ENCODE measurements around the gene MEN1.

The MEN1 gene

GRCh38 chr11:64843686-64844329, 33.5 kb upstream of the MEN1 start:
- no peak for TF ChIP-seq ARNTL (CRISPR knock-in tag; IDR thresholded peaks at IDR 0.05; ENCODE audit: borderline replicate concordance, low read depth)
- TF ChIP-seq OSR1 (CRISPR knock-in tag; IDR thresholded peaks at IDR 0.05), result no peak
- TF ChIP-seq ZNF70 (CRISPR knock-in tag; IDR thresholded peaks at IDR 0.05), result no peak
- no peak for TF ChIP-seq CSDC2 (CRISPR knock-in tag; IDR thresholded peaks at IDR 0.05)
- no peak for TF ChIP-seq CREB5 (CRISPR knock-in tag; IDR thresholded peaks at IDR 0.05; ENCODE audit: low read depth)
- no peak for TF ChIP-seq ISL1 (CRISPR knock-in tag; IDR thresholded peaks at IDR 0.05)
- no peak for TF ChIP-seq TSHZ2 (CRISPR knock-in tag; IDR thresholded peaks at IDR 0.05)
- TF ChIP-seq PPARA (CRISPR knock-in tag; IDR thresholded peaks at IDR 0.05; ENCODE audit: borderline replicate concordance), result no peak
- no peak for TF ChIP-seq GLIS3 (CRISPR knock-in tag; IDR thresholded peaks at IDR 0.05)
- TF ChIP-seq CSRNP3 (CRISPR knock-in tag; IDR thresholded peaks at IDR 0.05), result no peak
- no peak for TF ChIP-seq TOX (CRISPR knock-in tag; IDR thresholded peaks at IDR 0.05; ENCODE audit: borderline replicate concordance)
- no peak for TF ChIP-seq POU6F1 (CRISPR knock-in tag; IDR thresholded peaks at IDR 0.05; ENCODE audit: borderline replicate concordance, low read depth)
- TF ChIP-seq TCF4 (CRISPR knock-in tag; IDR thresholded peaks at IDR 0.05; ENCODE audit: borderline replicate concordance), result no peak
- TF ChIP-seq PATZ1 (CRISPR knock-in tag; IDR thresholded peaks at IDR 0.05; ENCODE audit: borderline replicate concordance), result no peak
- TF ChIP-seq ZFP30 (CRISPR knock-in tag; IDR thresholded peaks at IDR 0.05), result no peak
- TF ChIP-seq ZNF565 (CRISPR knock-in tag; conservative IDR thresholded peaks at IDR 0.05; ENCODE audit: low read depth), result no peak
- ATAC-seq, result no peak

GRCh38 chr11:64842851-64843685, 32.7 kb upstream of the MEN1 start:
- no peak for TF ChIP-seq ISL1 (CRISPR knock-in tag; IDR thresholded peaks at IDR 0.05)
- no peak for TF ChIP-seq ZNF70 (CRISPR knock-in tag; IDR thresholded peaks at IDR 0.05)
- no peak for TF ChIP-seq SNAI2 (CRISPR knock-in tag; IDR thresholded peaks at IDR 0.05)
- no peak for TF ChIP-seq CSDC2 (CRISPR knock-in tag; IDR thresholded peaks at IDR 0.05)
- no peak for TF ChIP-seq PPARA (CRISPR knock-in tag; IDR thresholded peaks at IDR 0.05; ENCODE audit: borderline replicate concordance)
- no peak for ATAC-seq

GRCh38 chr11:64842366-64842759, 32.0 kb upstream of the MEN1 start:
- ATAC-seq, result no peak
- TF ChIP-seq TSHZ2 (CRISPR knock-in tag; IDR thresholded peaks at IDR 0.05) (no peak), ZFP30 (CRISPR knock-in tag; IDR thresholded peaks at IDR 0.05) (no peak), ZC3H10 (CRISPR knock-in tag; IDR thresholded peaks at IDR 0.05) (no peak), GLIS3 (CRISPR knock-in tag; IDR thresholded peaks at IDR 0.05) (no peak), PATZ1 (CRISPR knock-in tag; IDR thresholded peaks at IDR 0.05; ENCODE audit: borderline replicate concordance) (no peak), ISL1 (CRISPR knock-in tag; IDR thresholded peaks at IDR 0.05) (no peak), POU6F1 (CRISPR knock-in tag; IDR thresholded peaks at IDR 0.05; ENCODE audit: borderline replicate concordance, low read depth) (no peak), ESRRG (CRISPR knock-in tag; IDR thresholded peaks at IDR 0.05) (no peak)
